Gastrocnemius medialis (tissue), 4 donors: Measurements from ENCODE around the gene GALNT16. TPM values are rescaled to one million over a fixed set of nuclear protein-coding genes. Genes with fewer than 3 reads are reported as not detected.

Source experiments
- ATAC-seq, 2 donors: fragments of 150-250 bp; one replicate each; pipeline ENCODE4 v1.9.1; 2016
- DNase-seq, 2 donors: peaks; one replicate each; pipeline ENCODE4 v3.0.0-alpha.2; 2019
- H3K27ac ChIP-seq, 4 donors: fragments of 200-600 bp; sonication (generic); 1 replicate in 1 of 4; 2 replicates in 3 of 4; pipeline ENCODE4 v1.5.1; 2016 to 2018; ENCODE audit warnings: mild to moderate bottlenecking in 2 of 4, moderate library complexity in 1 of 4
- H3K27me3 ChIP-seq, 3 donors: fragments of 200-600 bp; sonication (generic) in 2 of 3; 1 replicate in 1 of 3; 2 replicates in 2 of 3; pipeline versions ENCODE4 v1.5.1 to v1.6.0; 2016 to 2019; ENCODE audit warnings: mild to moderate bottlenecking in 1 of 3, moderate library complexity in 1 of 3
- H3K36me3 ChIP-seq, 2 donors: fragments of 200-600 bp; sonication (generic) in 1 of 2; one replicate each; pipeline ENCODE4 v1.5.1; 2017 to 2018
- H3K4me1 ChIP-seq, 2 donors: fragments of 200-600 bp; sonication (generic) in 1 of 2; one replicate each; pipeline ENCODE4 v1.5.1; 2016 to 2017; ENCODE audit warnings: mild to moderate bottlenecking in 2 of 2
- H3K4me3 ChIP-seq, 4 donors: fragments of 200-600 bp; sonication (generic) in 3 of 4; 1 replicate in 1 of 4; 2 replicates in 3 of 4; pipeline ENCODE4 v1.5.1; 2016 to 2019; ENCODE audit warnings: mild to moderate bottlenecking in 2 of 4
- H3K9me3 ChIP-seq, 3 donors: fragments of 200-600 bp; sonication (generic) in 2 of 3; 1 replicate in 1 of 3; 2 replicates in 2 of 3; pipeline ENCODE4 v1.5.1; 2016 to 2019
- POLR2A ChIP-seq, 2 donors: fragments of 450-650 bp; IDR thresholded peaks; one replicate each; pipeline ENCODE4 v1.6.1; 2017; ENCODE audit warnings: antibody characterized with exemption in 2 of 2, mild to moderate bottlenecking in 2 of 2, moderate library complexity in 2 of 2
- in situ Hi-C, 4 donors: fragments of 200-750 bp; cut with MboI; loops; one replicate each; pipeline versions ENCODE4 v1.15.0 to v1.8.0; 2017; ENCODE audit warnings: low sequenced_read_pairs in 4 of 4
- intact Hi-C: fragments of 100-400 bp; cut with DNase I; formaldehyde crosslinking; loops from one replicate; pipeline ENCODE4 v1.15.1; 2023; ENCODE audit warnings: low total_unique reads
- total RNA-seq, 4 donors: library from RNA; depleted of rRNA; stranded (reverse); fragments of >200 nt; gene quantifications; one replicate each; pipeline versions ENCODE4 v1.1.0 to v1.2.3, GENCODE V29; 2016
- TF ChIP-seq, protein P1 (sequence below), 5 experiments: fragments of 450-650 bp in 3 of 5; fragments of 200-600 bp in 2 of 5; sonication (generic) in 2 of 5; IDR thresholded peaks in 4 of 5; conservative IDR thresholded peaks in 1 of 5; 1 replicate in 4 of 5; 2 replicates in 1 of 5; pipeline ENCODE4 v1.5.1; 2016 to 2019; ENCODE audit warnings: antibody characterized with exemption in 5 of 5, mild to moderate bottlenecking in 3 of 5, moderate library complexity in 3 of 5

Gene GALNT16
- total RNA-seq, 4 donors from 2014 or later: 0.15 to 2.7 (median 1.7) TPM

GRCh38 chr14:69226736-69227135 is 33.2 kb upstream of the GALNT16 start:
- Histone ChIP-seq H3K36me3 (peaks cover 0 to 26% of the 10 kb centered on the region in 2 donors), H3K9me3 (no peaks in the 10 kb centered on the region), H3K27ac (peak overlapping the region; percentile 38 to 66 (median 52)), H3K4me3 (no peak overlapping the region), H3K27me3 (no peaks in the 10 kb centered on the region), H3K4me1 (peaks cover 12 to 14% of the 10 kb centered on the region in 2 donors)
- DNase-seq: no peak
- in situ Hi-C loops (loop anchor here in 1 of 4 donors (25.0 kb wide), 1 partner anchor 236 kb away; no protein-coding TSS in a partner anchor), intact Hi-C loops (no loop called here)
- TF ChIP-seq, protein P1, sequence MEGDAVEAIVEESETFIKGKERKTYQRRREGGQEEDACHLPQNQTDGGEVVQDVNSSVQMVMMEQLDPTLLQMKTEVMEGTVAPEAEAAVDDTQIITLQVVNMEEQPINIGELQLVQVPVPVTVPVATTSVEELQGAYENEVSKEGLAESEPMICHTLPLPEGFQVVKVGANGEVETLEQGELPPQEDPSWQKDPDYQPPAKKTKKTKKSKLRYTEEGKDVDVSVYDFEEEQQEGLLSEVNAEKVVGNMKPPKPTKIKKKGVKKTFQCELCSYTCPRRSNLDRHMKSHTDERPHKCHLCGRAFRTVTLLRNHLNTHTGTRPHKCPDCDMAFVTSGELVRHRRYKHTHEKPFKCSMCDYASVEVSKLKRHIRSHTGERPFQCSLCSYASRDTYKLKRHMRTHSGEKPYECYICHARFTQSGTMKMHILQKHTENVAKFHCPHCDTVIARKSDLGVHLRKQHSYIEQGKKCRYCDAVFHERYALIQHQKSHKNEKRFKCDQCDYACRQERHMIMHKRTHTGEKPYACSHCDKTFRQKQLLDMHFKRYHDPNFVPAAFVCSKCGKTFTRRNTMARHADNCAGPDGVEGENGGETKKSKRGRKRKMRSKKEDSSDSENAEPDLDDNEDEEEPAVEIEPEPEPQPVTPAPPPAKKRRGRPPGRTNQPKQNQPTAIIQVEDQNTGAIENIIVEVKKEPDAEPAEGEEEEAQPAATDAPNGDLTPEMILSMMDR (IDR thresholded peaks at IDR 0.05 in 4 of 5, conservative IDR thresholded peaks at IDR 0.05 in 1 of 5): no peak
- no peak for TF ChIP-seq POLR2A (IDR thresholded peaks at IDR 0.05)
- ATAC-seq: no peak

GRCh38 chr14:69231486-69231885 is 28.5 kb upstream of the GALNT16 start:
- DNase-seq (no peak), ATAC-seq (no peak)
- Histone ChIP-seq H3K9me3 (no peaks in the 10 kb centered on the region), H3K27ac (no peak overlapping the region), H3K4me1 (peaks cover 4 to 10% of the 10 kb centered on the region in 2 donors), H3K36me3 (peaks cover 0 to 42% of the 10 kb centered on the region in 2 donors), H3K27me3 (no peaks in the 10 kb centered on the region), H3K4me3 (no peak overlapping the region)
- intact Hi-C loops: no loop called here
- no peak for TF ChIP-seq POLR2A (IDR thresholded peaks at IDR 0.05)
- TF ChIP-seq, protein P1 (IDR thresholded peaks at IDR 0.05 in 4 of 5, conservative IDR thresholded peaks at IDR 0.05 in 1 of 5): no peak
- in situ Hi-C loops: loop anchor here in 1 of 4 donors (25.0 kb wide), 1 partner anchor 231 kb away; no protein-coding TSS in a partner anchor

GRCh38 chr14:69232388-69232787 is 27.6 kb upstream of the GALNT16 start:
- Histone ChIP-seq H3K4me3 (no peak overlapping the region), H3K4me1 (peaks cover 0 to 3% of the 10 kb centered on the region in 2 donors), H3K9me3 (no peaks in the 10 kb centered on the region), H3K27ac (no peak overlapping the region), H3K36me3 (peaks cover 0 to 51% of the 10 kb centered on the region in 2 donors), H3K27me3 (no peaks in the 10 kb centered on the region)
- in situ Hi-C loops: loop anchor here in 1 of 4 donors (25.0 kb wide), 1 partner anchor 230 kb away; no protein-coding TSS in a partner anchor
- ATAC-seq: no peak
- no peak for TF ChIP-seq POLR2A (IDR thresholded peaks at IDR 0.05)
- TF ChIP-seq, protein P1 (IDR thresholded peaks at IDR 0.05 in 4 of 5, conservative IDR thresholded peaks at IDR 0.05 in 1 of 5): no peak
- intact Hi-C loops: no loop called here
- no peak for DNase-seq

- Histone ChIP-seq H3K4me3 (no peak overlapping the region), H3K9me3 (no peaks in the 10 kb centered on the region), H3K36me3 (peaks cover 3 to 61% of the 10 kb centered on the region in 2 donors), H3K27ac (no peak overlapping the region), H3K27me3 (no peaks in the 10 kb centered on the region), H3K4me1 (peaks cover 0 to 3% of the 10 kb centered on the region in 2 donors)
- in situ Hi-C loops: loop anchor here in 1 of 4 donors (25.0 kb wide), 1 partner anchor 228 kb away; no protein-coding TSS in a partner anchor
- ATAC-seq (no peak), DNase-seq (no peak)
- TF ChIP-seq, protein P1 (IDR thresholded peaks at IDR 0.05 in 4 of 5, conservative IDR thresholded peaks at IDR 0.05 in 1 of 5): no peak
- TF ChIP-seq POLR2A (IDR thresholded peaks at IDR 0.05): no peak
- intact Hi-C loops: no loop called here
These were observed 25.9 kb upstream of the GALNT16 start for GRCh38 chr14:69234106-69234505.
